GM21723 (cell line): ENCODE data around the gene GPR146.
A peak's percentile ranks its signal among the peaks of the same experiment; 100 is the strongest.

Source experiments
- ATAC-seq: cut with Tn5 transposase; IDR thresholded peaks from one replicate; pipeline ENCODE4 v1.9.1; 2021; ENCODE audit warnings: mild to moderate bottlenecking, moderate library complexity; ENCODE audit not compliant: unreplicated experiment

The GPR146 gene

DNA sequence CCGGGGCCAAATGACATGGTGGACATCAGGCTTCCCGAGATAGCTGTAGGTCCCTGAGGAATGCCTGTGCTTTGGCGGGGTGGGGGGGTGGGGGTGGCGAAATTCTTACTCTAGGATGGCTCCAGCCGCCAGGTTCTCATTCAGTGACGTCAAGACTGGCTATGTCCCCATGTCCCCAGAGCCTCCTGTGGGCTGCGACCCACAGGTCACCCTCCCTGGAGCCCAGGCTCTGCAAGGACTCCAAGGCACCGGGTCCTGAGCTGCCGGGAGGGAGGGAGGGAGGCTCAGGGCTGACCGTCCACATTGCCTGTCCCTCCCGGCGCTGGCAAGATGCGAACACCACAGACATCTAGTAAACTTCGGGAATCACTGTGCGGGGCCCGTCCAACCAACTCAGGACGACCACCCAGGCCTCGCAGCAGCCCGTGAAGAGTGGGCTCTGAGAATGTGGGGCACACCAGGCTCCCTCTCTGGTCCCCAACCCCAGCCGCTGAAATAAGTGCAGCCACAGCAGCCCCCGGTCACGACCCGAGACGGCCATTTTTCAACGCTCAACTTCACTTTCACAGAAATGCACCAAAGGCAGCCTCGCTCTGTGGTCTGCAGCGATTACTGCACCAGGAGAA is 12.6 kb downstream of the GPR146 start:
- no peak for ATAC-seq

GRCh38 chr7:1057416-1058291 is 13.3 kb downstream of the GPR146 start:
- no peak for ATAC-seq

- ATAC-seq: no peak
These were observed 14.0 kb downstream of the GPR146 start for GRCh38 chr7:1058311-1058710.

GRCh38 chr7:1058821-1059199 is 14.5 kb downstream of the GPR146 start:
- ATAC-seq: no peak

DNA sequence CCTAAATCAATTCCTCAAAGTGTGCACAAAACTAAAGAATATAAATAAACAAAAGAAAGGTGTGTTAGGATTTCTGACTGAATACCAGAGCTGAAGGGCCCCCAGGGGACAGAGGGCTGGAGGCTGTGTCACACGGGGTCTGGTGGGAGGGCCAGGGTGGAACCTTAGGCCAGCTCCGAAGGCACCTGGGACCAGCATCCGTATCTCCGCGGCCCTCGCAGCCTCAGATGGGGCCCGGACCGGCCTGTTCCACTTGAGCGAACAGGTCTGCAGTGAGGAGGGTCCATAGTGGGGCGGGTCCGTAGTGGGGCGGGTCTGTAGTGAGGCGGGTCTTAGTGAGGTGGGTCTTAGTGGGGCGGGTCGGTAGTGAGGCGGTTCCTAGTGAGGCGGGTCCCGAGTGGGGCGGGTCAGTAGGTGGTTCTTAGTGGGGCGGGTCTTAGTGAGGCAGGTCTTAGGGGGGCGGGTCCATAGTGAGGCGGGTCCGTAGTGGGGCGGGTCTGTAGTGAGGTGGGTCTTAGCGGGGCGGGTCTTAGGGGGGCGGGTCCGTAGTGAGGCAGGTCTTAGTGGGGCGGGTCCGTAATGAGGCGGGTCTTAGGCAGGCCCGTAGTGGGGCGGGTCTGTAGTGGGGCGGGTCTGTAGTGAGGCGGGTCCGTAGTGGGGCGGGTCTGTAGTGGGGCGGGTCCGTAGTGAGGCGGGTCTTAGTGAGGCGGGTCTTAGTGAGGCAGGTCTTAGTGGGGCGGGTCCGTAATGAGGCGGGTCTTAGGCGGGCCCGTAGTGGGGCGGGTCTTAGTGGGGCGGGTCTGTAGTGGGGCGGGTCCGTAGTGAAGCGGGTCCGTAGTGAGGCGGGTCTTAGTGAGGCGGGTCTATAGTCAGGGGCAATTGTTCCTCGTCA is 15.1 kb downstream of the GPR146 start:
- ATAC-seq: no peak

DNA sequence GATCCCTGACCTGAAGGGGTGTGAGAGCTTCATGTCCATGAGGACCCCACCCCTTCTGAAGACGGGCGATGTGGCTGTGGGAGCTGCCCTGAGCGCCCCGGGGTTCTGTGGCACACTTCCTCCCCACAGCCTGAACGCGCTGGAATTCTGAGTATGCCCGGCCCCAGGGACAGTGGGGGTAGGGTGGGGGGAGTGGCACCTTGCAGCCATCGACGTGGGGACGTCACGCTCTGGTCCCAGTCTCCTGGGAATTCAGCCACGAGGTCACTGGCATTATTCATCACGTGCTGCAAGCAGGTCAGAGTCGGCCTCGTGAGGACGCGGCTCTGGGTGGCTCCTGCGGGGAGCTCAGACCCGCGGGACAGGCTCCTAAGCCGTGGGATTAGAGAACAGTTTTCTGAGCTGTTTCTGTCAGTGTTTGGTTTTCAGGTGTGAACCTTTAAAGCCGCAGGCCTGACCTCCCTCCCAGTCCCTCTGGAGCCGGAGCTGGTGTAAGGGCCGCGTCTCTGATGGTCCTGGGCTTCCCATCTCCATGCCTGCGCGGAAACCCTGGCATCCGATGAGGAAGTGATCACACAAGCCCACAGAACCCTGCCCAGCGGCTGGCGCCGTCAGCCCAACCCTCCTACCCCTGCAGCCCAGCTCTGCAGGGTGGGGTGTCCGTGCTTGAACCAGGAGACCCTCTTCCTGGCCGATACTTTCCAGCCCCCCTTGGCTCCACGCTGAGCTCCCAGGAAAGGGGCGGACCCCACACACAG is 16.1 kb downstream of the GPR146 start:
- ATAC-seq: no peak

- no peak for ATAC-seq
These were observed 16.8 kb downstream of the GPR146 start for GRCh38 chr7:1061180-1061579.

DNA sequence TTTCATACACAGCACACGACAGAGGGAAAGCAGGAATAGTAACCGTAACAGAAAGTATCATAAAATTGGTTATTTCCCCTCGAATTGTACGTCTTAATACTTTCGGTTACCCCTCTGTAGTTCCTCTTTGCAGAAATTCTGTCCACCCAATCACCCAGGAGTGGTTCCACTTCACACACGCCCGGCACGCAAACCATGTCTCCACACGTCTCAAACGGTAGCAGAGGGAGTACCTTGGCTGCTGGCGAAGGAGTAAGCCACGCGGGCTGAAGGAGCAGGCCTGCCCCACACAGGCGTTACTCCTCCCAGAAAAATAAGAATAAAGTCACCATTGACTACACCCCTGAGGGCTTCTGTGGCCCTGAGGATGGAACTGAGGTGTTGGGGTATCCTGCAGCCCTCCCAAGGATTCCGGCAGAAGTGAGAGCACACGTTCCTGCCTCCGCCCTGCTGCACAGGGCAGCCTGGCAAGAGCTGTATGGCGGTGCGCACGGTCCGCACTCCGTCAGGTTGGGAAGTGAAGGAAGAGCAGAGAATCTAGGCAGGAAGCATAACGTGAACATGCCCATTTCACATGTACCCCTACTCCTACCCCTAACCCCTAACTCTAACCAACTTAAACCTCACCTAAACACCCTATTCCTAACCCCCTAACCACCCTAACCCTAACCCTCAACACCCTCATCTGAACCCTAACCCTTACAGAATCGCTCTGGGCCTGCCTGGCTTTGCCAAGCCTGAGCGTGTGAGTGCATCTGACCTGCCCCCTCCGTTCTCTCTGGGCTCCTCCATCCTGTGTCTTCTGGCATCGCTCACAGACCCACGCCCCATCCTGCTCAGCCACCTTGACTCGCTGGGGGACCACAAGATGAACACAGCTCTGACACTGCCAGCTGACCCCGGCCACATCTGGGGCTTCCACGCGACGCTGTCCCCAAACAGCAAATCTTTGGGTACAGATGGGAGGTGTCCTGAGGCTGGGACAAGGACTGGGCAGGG is 18.2 kb downstream of the GPR146 start:
- ATAC-seq: peak; percentile 61

DNA sequence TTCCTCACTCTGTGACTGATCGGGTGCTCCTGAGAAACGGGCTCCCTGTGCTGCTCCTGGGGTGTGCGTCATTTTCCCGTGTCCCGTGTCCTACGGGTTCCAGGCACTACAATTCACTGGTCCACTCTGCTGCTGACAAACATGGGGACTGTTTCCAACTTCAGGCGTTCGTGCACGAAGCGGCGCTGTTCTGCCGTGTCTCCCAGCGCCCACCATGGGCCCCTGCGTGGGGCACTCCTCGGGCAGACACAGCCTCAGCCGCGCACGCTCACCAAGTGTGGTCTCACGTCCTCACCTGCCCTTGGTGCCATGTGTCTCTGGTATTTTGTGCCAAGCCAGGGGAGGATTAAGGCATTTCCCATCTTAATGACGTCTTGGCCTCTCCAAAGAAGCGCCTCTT is 19.0 kb downstream of the GPR146 start:
- no peak for ATAC-seq

GRCh38 chr7:1064581-1064980 is 20.2 kb downstream of the GPR146 start:
- ATAC-seq: no peak

DNA sequence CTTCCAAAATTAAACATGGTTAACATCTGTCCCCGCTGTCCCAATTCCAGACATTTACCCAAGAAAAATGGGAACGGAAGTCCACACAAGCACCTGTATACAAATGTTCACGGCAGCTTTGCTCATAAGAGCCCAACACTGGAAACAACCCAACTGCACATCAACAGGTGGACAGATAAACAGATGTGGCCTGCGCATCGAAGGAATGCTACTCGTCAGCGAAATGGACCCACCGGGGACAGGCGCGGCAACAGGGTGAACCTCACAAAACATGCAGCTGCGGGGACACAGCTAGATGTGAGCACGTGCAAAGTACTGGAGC is 20.9 kb downstream of the GPR146 start:
- ATAC-seq: no peak

- peak; percentile 57 for ATAC-seq
These were observed 21.4 kb downstream of the GPR146 start for GRCh38 chr7:1065585-1066241.

DNA sequence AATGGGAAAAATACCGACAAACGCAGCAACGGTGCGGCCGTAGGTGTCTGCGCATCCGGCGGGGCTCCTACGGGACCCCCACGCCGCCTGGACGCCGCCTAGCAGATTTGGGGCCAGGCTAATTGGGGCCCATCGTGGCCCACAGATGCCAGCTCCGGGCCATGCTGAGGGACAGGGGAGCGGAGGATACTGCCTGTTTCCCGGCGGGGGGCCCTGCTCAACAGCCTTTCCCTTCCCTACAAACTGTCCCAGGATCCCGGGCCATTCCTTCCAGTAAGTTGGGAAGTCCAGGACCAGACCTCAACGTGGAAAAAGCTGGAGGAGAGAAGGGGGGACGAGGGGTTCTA is 21.9 kb downstream of the GPR146 start:
- ATAC-seq: no peak

DNA sequence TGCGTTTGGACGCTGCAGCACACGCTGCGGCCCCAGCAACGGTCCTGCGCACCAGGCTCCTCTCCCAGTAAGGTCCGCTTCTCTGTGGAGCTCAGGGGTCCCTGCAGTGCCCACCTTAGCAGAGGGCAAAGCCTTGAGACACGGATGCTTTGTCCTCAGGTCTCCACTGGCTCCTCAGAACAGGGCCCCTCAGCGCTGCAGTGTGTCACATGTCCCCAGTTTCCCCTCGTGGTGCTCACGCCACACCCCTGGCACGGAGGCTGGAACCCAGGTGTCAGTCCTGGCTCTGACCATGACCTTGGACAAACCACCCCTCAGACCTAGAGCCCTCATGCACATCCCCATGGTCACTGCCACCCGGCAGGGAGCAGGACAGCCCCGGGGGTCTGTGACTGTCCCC is 23.7 kb downstream of the GPR146 start:
- no peak for ATAC-seq

- ATAC-seq: no peak
These were observed 24.3 kb downstream of the GPR146 start for GRCh38 chr7:1068619-1069018.

- ATAC-seq: no peak
These were observed 26.2 kb downstream of the GPR146 start for GRCh38 chr7:1070544-1071011.

DNA sequence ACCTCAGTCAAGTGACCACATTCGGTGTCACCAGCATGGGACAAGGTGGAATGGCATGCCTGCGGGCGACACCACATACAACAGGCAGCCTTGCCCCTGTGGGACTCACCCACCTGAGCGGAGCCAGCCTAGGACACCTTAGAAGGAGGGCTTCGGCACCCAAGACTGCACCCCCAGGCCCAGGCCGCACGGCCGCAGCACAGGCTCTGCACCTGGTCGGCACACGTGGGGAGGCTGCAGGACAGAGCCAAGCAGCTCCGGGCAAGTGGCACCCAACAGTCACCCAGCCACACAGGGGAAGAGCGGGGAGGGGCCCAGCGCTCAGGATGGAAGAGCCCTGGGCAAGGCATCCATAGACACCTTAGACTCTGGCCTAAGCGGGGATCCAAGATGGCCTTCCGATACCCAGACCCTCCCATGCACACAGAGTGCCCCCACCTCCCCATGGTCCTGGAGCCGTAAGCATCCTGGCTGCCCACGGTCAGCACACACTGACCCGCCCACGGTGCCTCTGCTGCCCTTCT is 27.4 kb downstream of the GPR146 start:
- ATAC-seq: no peak

DNA sequence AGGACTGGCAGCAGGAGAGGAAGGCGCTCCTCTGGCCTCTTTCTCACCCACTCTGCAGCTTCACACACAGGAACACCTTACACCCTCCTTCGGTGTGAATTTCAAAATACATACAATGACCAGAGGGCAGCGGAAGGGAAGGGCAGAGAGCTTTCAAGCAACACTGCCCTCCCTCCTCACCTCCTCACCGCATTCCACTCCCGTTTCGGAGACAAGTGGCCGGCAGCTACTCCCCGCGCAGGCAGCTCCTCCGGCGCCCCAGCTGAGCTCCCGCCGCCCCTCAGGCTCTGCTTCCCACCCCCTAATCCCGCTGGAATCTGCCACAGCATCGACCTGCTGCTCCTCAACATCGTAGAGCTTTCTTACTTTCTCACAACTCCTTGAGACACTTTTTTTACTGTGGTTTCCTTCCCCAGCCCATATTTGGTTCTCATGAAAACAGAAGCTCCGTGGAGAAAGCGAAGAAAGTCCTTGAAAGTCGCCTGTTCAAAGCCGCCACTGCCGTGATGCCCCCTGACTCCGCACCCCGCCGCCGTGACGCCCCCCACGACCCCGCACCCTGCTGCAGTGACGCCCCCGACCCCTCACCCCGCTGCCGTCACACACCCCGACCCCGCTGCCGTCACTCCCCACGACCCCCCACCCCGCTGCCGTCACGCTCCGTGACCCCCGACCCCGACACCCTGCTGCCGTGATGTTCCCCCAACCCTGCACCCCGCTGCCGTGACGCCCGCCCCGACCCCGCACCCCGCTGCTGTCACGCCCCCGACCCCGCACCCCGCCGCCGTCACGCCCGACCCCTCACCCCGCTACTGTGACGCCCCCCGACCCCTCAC is 29.0 kb downstream of the GPR146 start:
- no peak for ATAC-seq
